Liver (tissue), 9 donors: ENCODE measurements around the gene SVEP1. TPM values are rescaled to one million over a fixed set of nuclear protein-coding genes. Genes with fewer than 3 reads are reported as not detected.

Experiments used
- DNase-seq: peaks from one replicate; pipeline ENCODE4 v3.0.0-alpha.2; 2017; ENCODE audit warnings: low spot score
- H3K27ac ChIP-seq, 2 donors: one replicate each; pipeline ENCODE4 v1.7.0; 2013; ENCODE audit warnings: inconsistent platforms in 2 of 2, low read length in 2 of 2, control low read depth in 1 of 2, low read depth in 1 of 2, mild to moderate bottlenecking in 1 of 2
- H3K27me3 ChIP-seq, 4 donors: one replicate each; pipeline versions ENCODE4 v1.6.1 to v1.7.0; 2013; ENCODE audit warnings: low read length in 3 of 4, inconsistent platforms in 1 of 4, mild to moderate bottlenecking in 1 of 4, moderate library complexity in 1 of 4; ENCODE audit not compliant: control insufficient read depth in 4 of 4, insufficient read depth in 4 of 4
- H3K36me3 ChIP-seq, 4 donors: one replicate each; pipeline versions ENCODE4 v1.6.1 to v1.7.0; 2013; ENCODE audit warnings: low read length in 3 of 4, mild to moderate bottlenecking in 3 of 4, low read depth in 1 of 4, moderate library complexity in 1 of 4; ENCODE audit not compliant: control insufficient read depth in 4 of 4, insufficient read depth in 3 of 4
- H3K4me1 ChIP-seq, 4 donors: one replicate each; pipeline versions ENCODE4 v1.6.1 to v1.7.0; 2013; ENCODE audit warnings: low read length in 3 of 4, mild to moderate bottlenecking in 3 of 4, moderate library complexity in 1 of 4; ENCODE audit not compliant: control insufficient read depth in 4 of 4, insufficient read depth in 4 of 4
- H3K4me3 ChIP-seq, 3 donors: one replicate each; pipeline versions ENCODE4 v1.6.1 to v1.7.0; 2013; ENCODE audit warnings: low read length in 3 of 3, control low read depth in 1 of 3, low read depth in 1 of 3, mild to moderate bottlenecking in 1 of 3
- H3K9ac ChIP-seq, 2 donors: one replicate each; pipeline ENCODE4 v1.7.0; 2013; ENCODE audit warnings: low read length in 2 of 2, mild to moderate bottlenecking in 2 of 2, moderate library complexity in 2 of 2, control low read depth in 1 of 2, low read depth in 1 of 2
- H3K9me3 ChIP-seq, 4 donors: one replicate each; pipeline versions ENCODE4 v1.6.1 to v1.7.0; 2013; ENCODE audit warnings: low read length in 3 of 4; ENCODE audit not compliant: control insufficient read depth in 4 of 4
- EGR1 ChIP-seq, 2 donors: IDR thresholded peaks; 2 replicates each; pipeline ENCODE4 v1.6.1; 2016 to 2018; ENCODE audit warnings: antibody characterized with exemption in 2 of 2, low read depth in 2 of 2
- GABPA ChIP-seq, 2 donors: IDR thresholded peaks in 1 of 2; conservative IDR thresholded peaks in 1 of 2; 2 replicates each; pipeline ENCODE4 v1.6.1; 2016; ENCODE audit warnings: antibody characterized with exemption in 2 of 2, mild to moderate bottlenecking in 1 of 2, moderate library complexity in 1 of 2
- HNF4A ChIP-seq, 2 donors: conservative IDR thresholded peaks; 2 replicates each; pipeline ENCODE4 v1.6.1; 2016; ENCODE audit warnings: antibody characterized with exemption in 2 of 2, mild to moderate bottlenecking in 2 of 2
- HNF4G ChIP-seq: IDR thresholded peaks from 2 replicates; pipeline ENCODE4 v1.6.1; 2016; ENCODE audit warnings: antibody characterized with exemption
- JUND ChIP-seq, 2 donors: IDR thresholded peaks; 2 replicates each; pipeline ENCODE4 v1.6.1; 2016; ENCODE audit warnings: antibody characterized with exemption in 2 of 2
- NR2F2 ChIP-seq: IDR thresholded peaks from 2 replicates; pipeline ENCODE4 v1.6.1; 2016; ENCODE audit warnings: antibody characterized with exemption
- RAD21 ChIP-seq, 2 donors: IDR thresholded peaks; 2 replicates each; pipeline ENCODE4 v1.6.1; 2016; ENCODE audit warnings: antibody characterized with exemption in 2 of 2, mild to moderate bottlenecking in 2 of 2
- RXRA ChIP-seq, 2 donors: IDR thresholded peaks; 2 replicates each; pipeline ENCODE4 v1.6.1; 2017 to 2018; ENCODE audit warnings: antibody characterized with exemption in 2 of 2, mild to moderate bottlenecking in 1 of 2
- SP1 ChIP-seq: IDR thresholded peaks from 2 replicates; pipeline ENCODE4 v1.6.1; 2018; ENCODE audit warnings: antibody characterized with exemption, mild to moderate bottlenecking
- YY1 ChIP-seq: IDR thresholded peaks from 2 replicates; pipeline ENCODE4 v1.6.1; 2016; ENCODE audit warnings: antibody characterized with exemption, mild to moderate bottlenecking
- WGBS: extraction: QIAGEN DNeasy Blood & Tissue Kit; methylation state at CpG from one replicate; pipeline ENCODE4 v1.1.7; 2013; 5-methylcytosine and 5-hydroxymethylcytosine counted together
- polyA plus RNA-seq, 2 donors: library from polyadenylated mRNA; stranded (reverse) in 1 of 2; unstranded in 1 of 2; fragments of 200-250 nt in 1 of 2; fragments of >200 nt in 1 of 2; fragmentation: Nextera tagmentation in 1 of 2; extraction: Ambion mirVana in 1 of 2; gene quantifications; one replicate each; pipeline versions ENCODE4 v1.2.1 to v1.2.3, GENCODE V29; 2013 to 2015
- total RNA-seq, 2 donors: library from RNA; depleted of rRNA; stranded (reverse); fragments of >200 nt; gene quantifications; one replicate each; pipeline ENCODE4 v1.2.3, GENCODE V29; 2014
- TF ChIP-seq, protein P1 (sequence below): IDR thresholded peaks from 2 replicates; pipeline ENCODE4 v1.6.1; 2016; ENCODE audit warnings: antibody characterized with exemption
- TF ChIP-seq, protein P2 (sequence below): IDR thresholded peaks from 2 replicates; pipeline ENCODE4 v1.6.1; 2016; ENCODE audit warnings: antibody characterized with exemption, mild to moderate bottlenecking
- TF ChIP-seq, protein P3 (sequence below): IDR thresholded peaks from 2 replicates; pipeline ENCODE4 v1.6.1; 2016; ENCODE audit warnings: antibody characterized with exemption
- donor health status: healthy.
- donor health status: healthy.
- donor health status: healthy.
- donor health status: healthy.
- donor health status: healthy.

SVEP1 gene
- total and polyA plus RNA-seq, 4 donors = 0.58 to 7.5 (median 1.8) TPM

DNA sequence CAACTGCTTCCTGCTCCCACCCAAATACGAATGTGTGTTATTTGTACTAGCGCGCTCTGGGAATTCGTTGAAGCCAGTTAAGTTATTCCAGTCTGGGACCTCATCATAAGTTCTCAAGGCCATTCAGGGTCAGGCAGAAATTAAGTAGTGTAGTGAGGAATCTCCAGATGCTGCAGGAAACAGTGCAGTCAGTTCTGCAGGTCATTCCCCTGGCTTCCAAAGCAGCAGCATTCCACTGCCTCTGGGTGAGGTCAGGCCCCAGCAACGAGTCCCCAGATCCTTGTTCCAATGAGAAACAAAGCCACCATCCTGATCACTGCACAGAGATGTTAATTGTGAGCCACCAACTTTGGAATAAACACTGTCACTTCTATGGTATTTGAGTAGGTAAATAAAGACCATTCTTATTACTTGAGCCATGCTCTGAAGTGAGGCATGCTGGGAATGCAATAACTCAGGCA, 33.1 kb downstream of the SVEP1 start:
- no peaks in the 10 kb centered on the region for H3K9me3 ChIP-seq
- no peaks in the 10 kb centered on the region for H3K36me3 ChIP-seq
- H3K4me3 ChIP-seq = no peak overlapping the region
- DNase-seq = no peak
- H3K27me3 ChIP-seq = no peaks in the 10 kb centered on the region
- WGBS = 74% methylated on average over 5 of the region's 5 CpGs
- H3K9ac ChIP-seq = no peak overlapping the region
- no peaks in the 10 kb centered on the region for H3K4me1 ChIP-seq
- TF ChIP-seq, protein P1, sequence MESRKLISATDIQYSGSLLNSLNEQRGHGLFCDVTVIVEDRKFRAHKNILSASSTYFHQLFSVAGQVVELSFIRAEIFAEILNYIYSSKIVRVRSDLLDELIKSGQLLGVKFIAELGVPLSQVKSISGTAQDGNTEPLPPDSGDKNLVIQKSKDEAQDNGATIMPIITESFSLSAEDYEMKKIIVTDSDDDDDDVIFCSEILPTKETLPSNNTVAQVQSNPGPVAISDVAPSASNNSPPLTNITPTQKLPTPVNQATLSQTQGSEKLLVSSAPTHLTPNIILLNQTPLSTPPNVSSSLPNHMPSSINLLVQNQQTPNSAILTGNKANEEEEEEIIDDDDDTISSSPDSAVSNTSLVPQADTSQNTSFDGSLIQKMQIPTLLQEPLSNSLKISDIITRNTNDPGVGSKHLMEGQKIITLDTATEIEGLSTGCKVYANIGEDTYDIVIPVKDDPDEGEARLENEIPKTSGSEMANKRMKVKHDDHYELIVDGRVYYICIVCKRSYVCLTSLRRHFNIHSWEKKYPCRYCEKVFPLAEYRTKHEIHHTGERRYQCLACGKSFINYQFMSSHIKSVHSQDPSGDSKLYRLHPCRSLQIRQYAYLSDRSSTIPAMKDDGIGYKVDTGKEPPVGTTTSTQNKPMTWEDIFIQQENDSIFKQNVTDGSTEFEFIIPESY = no peak
- TF ChIP-seq, protein P2, sequence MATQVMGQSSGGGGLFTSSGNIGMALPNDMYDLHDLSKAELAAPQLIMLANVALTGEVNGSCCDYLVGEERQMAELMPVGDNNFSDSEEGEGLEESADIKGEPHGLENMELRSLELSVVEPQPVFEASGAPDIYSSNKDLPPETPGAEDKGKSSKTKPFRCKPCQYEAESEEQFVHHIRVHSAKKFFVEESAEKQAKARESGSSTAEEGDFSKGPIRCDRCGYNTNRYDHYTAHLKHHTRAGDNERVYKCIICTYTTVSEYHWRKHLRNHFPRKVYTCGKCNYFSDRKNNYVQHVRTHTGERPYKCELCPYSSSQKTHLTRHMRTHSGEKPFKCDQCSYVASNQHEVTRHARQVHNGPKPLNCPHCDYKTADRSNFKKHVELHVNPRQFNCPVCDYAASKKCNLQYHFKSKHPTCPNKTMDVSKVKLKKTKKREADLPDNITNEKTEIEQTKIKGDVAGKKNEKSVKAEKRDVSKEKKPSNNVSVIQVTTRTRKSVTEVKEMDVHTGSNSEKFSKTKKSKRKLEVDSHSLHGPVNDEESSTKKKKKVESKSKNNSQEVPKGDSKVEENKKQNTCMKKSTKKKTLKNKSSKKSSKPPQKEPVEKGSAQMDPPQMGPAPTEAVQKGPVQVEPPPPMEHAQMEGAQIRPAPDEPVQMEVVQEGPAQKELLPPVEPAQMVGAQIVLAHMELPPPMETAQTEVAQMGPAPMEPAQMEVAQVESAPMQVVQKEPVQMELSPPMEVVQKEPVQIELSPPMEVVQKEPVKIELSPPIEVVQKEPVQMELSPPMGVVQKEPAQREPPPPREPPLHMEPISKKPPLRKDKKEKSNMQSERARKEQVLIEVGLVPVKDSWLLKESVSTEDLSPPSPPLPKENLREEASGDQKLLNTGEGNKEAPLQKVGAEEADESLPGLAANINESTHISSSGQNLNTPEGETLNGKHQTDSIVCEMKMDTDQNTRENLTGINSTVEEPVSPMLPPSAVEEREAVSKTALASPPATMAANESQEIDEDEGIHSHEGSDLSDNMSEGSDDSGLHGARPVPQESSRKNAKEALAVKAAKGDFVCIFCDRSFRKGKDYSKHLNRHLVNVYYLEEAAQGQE = peak; percentile 56
- TF ChIP-seq RXRA (IDR thresholded peaks at IDR 0.05) (peak; percentile 72), SP1 (peak; percentile 29), NR2F2 (peak; percentile 78)
- no peak overlapping the region for H3K27ac ChIP-seq

DNA sequence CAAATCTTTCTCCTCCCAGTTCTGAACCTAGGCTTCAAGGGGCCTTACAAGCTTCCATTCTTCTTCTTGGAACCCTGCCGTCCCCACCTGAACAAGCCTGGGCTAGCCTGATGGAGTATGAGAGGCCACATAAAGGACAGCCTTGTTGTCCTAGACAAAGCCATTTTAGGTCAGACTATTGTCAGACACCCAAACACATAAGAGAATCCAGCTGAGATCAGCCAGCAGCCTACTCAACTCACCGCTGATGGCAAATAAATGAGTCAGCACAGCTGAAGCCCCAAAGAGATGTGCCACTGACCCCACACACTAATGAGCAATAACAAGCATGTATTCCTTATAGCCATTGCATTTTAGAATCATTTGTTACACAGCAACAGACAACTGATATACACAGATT, 33.8 kb downstream of the SVEP1 start:
- H3K27ac ChIP-seq = peak overlapping the region; percentile 43 to 47
- H3K9me3 ChIP-seq = no peaks in the 10 kb centered on the region
- H3K4me1 ChIP-seq = no peaks in the 10 kb centered on the region
- H3K4me3 ChIP-seq = no peak overlapping the region
- TF ChIP-seq, protein P2 = no peak
- TF ChIP-seq JUND (IDR thresholded peaks at IDR 0.05) = no peak
- TF ChIP-seq YY1 = no peak
- TF ChIP-seq, protein P3, sequence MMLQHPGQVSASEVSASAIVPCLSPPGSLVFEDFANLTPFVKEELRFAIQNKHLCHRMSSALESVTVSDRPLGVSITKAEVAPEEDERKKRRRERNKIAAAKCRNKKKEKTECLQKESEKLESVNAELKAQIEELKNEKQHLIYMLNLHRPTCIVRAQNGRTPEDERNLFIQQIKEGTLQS = no peak
- TF ChIP-seq GABPA (IDR thresholded peaks at IDR 0.05 in 1 of 2, conservative IDR thresholded peaks at IDR 0.05 in 1 of 2) = no peak
- no peak for TF ChIP-seq SP1
- no peak for TF ChIP-seq RAD21 (IDR thresholded peaks at IDR 0.05)
- TF ChIP-seq EGR1 (IDR thresholded peaks at IDR 0.05; ENCODE audit: low read depth in 2 of 2) = no peak
- no peak for TF ChIP-seq HNF4G
- no peak for TF ChIP-seq HNF4A (conservative IDR thresholded peaks at IDR 0.05)
- no peaks in the 10 kb centered on the region for H3K36me3 ChIP-seq
- H3K9ac ChIP-seq = no peak overlapping the region
- no peaks in the 10 kb centered on the region for H3K27me3 ChIP-seq
- DNase-seq = no peak
- 90% methylated on average over 2 of the region's 2 CpGs for WGBS
